Measurements from ENCODE around the gene MORF4L2. TPM values are rescaled to one million over a fixed set of nuclear protein-coding genes. Genes with fewer than 3 reads are reported as not detected.
A peak's percentile ranks its signal among the peaks of the same experiment; 100 is the strongest.
"Not testable (repeated sequence)": the region's sequence is repeated elsewhere in the genome, so short reads cannot be mapped to it uniquely, and the experiment has no call there.

Gene MORF4L2
- total RNA-seq, 1 donor from 2014 or later: 448 TPM

DNA sequence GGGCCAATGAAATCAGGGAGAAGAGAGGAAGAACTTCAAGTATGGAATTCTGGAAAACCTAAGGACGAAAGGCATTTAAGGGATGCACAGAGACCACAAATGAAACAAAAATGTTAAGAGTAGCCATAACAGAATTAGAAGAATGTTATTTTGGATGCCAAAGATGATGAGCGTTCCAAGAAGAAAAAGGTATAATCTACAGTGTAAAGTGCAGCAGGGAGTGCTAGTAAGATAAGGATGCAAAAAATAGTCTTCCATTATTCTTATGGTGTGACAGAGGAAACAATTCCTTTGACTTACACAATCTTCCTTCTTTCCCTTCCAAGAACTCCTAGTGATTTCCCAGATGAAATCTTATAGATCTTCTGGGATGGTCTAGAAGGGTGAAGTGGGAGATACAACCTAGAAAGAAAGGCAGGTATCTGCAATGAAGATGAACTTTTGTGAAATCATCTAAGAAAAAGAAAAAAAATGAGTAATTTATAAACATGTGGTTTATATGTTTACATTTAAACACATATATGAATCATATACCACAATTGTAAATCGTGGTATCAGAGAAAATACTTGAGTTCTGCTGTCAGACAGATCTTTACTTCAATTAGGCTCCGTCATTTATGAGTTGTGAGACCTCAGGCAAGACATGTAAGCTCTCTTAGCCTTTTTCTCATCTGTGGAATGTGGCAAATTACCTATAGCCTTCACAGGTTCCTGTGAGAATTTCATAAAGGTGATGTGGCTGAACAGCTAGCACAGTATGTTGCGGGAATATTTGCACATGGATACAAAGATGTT lies 8.1 kb downstream of the MORF4L2 start:
- DNase-seq (ENCODE audit: low read depth in 2 of 2): no peak

GRCh38 chrX:103674531-103675454 lies 11.7 kb downstream of the MORF4L2 start:
- no peak for DNase-seq (ENCODE audit: low read depth in 2 of 2)

GRCh38 chrX:103669745-103670144 lies 16.8 kb downstream of the MORF4L2 start:
- no peak for DNase-seq (ENCODE audit: low read depth in 2 of 2)

DNA sequence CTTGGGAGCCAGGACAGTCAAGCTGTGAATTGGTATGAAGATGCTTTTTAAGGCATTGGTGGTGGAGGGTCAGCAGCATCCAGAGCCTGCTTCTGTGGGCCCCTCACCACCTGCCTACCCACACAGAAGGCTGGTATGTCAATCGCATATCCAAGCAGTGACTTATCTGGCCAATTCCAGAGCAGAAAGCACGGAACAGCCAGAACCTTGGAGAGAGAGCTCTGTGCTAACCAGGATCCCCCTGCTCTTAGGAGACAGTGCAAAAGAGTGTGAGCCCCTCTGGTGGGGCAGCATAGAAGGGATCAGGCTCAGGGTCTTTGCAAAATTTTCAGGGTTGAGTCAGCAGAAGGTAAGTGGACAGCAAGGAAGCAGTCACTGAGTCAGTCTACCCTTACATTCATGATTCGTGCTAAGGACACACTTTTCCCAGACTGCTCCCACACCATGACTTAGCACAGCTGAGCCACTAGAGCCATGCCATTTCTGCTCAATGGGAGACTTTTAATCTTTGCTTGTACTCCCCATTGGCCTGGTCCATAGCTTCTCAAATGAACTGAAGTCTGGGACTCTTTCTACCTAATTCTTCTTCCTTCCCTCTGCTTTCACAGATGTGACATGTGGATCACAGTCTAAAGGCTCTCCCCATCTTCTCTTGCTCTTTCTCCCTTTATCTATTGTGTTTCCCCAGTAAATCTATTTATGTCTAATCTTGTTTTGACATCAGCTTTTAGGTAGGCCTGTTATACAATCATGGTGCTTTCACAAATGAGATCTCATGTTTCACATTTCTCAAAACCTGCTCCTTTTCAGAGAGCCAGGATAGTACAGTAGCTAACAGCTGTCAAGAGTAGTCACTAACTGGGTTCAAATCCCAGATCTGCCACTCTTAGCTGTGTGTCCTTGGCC lies 20.0 kb downstream of the MORF4L2 start:
- no peak for DNase-seq (ENCODE audit: low read depth in 2 of 2)

DNA sequence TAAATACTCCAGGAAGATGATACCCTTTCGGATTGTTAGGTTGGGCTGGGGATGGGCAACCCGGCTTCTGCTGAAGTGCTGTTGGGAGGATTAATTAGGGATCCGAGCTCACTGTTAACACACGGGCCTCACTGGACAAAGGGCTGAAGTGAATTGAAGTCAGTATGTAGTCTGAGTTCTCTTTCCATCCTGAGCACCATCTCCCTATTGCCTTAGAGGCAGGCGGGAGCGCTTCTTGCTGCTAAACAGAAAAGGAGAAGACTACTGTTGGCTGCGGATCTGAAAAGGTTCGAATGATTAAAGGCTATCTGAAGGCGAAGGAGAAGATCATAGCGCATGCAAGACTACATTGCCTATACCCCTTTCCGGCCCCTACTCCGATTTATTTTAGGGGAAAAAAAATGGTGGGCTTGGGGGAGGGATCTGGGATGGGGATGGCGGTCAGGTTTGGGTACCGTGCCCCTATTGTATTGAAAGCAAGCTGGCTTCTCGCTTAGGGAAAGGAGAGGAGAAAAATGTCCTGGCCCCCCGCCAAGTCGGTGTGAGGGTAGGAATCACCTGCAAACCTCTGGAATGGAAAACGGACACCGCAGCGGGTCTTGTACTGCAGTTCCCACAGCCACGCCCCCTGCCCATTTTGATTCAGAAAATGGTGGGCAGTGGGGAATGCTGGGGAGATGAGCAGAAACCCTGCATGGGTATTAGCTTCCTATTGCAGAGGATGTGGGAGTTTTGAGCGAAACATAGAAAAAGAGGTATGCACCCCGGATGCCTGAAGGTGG lies 22.3 kb downstream of the MORF4L2 start:
- DNase-seq (ENCODE audit: low read depth in 2 of 2): no peak

DNA sequence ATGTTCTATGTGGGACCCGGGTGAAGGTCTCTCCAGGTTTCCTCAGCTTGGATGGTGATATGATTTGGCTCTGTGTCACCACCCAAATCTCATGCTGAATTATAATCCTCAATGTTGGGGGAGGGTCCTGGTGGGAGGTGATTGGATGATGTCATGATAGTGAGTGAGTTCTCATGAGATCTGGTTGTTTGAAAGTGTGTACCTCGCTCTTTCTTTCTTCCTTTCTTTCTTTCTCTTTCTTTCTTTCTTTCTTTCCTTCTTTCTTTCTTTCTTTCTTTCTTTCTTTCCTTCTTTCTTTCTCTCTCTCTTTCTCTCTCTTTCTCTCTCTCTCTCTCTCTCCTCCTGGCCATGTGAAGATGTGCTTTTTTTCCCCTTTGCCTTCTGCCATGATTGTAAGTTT lies 27.0 kb downstream of the MORF4L2 start:
- DNase-seq (ENCODE audit: low read depth in 2 of 2): not testable (repeated sequence)

DNA sequence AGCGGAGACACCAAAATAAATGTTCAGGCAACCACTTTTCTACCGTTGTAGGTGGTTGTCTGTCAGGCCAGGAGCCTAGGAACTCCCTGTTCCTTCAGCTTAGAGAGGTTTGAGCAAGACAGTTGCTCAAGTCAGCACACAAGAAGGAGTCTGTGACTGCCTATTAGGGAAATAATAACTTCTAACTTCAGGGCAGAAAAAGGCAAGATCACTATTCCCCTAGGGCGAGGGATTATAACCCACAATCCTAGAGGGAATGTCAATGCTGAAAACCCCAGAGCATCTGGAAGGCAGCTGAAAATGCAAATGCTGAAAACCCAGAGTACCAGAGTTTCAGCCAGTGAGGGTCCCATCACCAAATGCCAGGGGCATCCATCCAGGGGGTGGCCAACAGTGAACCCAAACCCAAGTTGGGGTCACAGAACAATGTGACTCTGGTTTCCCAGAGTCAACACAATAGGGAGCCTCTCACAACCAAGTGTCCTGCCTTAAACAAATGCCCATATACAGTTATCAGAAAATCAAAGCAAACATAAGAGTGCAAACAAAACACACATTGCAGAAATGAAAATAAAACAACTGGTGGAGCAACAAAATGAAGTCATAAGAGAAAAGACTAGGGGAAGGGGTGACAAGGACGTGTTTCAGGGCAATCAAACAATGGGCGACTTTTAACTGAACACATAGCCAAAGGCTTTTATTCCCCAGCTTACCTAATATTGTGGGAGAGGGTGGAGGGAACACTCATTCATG lies 27.6 kb downstream of the MORF4L2 start:
- DNase-seq (ENCODE audit: low read depth in 2 of 2): no peak

GRCh38 chrX:103657066-103657465 lies 29.4 kb downstream of the MORF4L2 start:
- not testable (repeated sequence) for DNase-seq (ENCODE audit: low read depth in 2 of 2)

DNA sequence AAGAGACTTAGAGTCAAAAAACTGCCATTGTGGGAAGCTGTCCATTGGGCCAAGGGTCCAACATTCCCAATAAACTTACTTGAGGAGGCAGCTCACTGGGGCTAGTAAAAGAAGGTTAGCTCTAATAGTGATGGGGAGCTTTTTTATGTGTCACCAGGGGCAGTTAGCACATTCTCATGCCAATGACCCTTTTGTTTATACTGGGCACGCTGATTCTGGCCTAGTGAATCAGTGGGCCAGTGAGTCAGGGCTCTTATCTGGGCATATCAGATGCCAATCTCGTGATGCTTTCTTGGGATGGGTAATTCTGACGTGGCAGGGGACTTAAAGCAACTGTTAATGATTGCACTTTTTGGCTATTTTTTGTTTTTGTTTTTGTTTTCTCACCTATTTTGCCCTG lies 29.9 kb downstream of the MORF4L2 start:
- peak in 1 of 2 donors; percentile 69 for DNase-seq (ENCODE audit: low read depth in 2 of 2)

GRCh38 chrX:103655230-103656000 lies 31.1 kb downstream of the MORF4L2 start:
- not testable (repeated sequence) for DNase-seq (ENCODE audit: low read depth in 2 of 2)

GRCh38 chrX:103651151-103651773 lies 35.2 kb downstream of the MORF4L2 start:
- DNase-seq (ENCODE audit: low read depth in 2 of 2): no peak

DNA sequence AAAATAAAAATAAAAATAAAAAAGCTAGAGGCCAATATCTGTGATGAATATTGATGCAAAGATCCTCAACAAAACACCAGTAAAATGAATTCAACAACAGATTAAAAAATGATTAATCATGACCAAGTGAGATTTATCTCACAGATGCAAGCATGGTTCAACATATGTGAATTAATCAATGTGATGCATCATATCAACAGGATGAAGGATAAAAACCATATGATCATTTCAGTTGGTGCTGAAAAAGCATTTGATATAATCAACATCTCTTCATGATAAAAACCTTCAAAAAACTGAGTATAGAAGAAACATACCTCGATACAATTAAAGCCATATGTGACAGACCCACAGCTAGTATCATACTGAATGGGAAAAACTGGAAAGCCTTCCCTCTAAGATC lies 38.9 kb downstream of the MORF4L2 start:
- no peak for DNase-seq (ENCODE audit: low read depth in 2 of 2)

GRCh38 chrX:103644125-103644524 lies 42.4 kb downstream of the MORF4L2 start:
- DNase-seq (ENCODE audit: low read depth in 2 of 2): no peak

DNA sequence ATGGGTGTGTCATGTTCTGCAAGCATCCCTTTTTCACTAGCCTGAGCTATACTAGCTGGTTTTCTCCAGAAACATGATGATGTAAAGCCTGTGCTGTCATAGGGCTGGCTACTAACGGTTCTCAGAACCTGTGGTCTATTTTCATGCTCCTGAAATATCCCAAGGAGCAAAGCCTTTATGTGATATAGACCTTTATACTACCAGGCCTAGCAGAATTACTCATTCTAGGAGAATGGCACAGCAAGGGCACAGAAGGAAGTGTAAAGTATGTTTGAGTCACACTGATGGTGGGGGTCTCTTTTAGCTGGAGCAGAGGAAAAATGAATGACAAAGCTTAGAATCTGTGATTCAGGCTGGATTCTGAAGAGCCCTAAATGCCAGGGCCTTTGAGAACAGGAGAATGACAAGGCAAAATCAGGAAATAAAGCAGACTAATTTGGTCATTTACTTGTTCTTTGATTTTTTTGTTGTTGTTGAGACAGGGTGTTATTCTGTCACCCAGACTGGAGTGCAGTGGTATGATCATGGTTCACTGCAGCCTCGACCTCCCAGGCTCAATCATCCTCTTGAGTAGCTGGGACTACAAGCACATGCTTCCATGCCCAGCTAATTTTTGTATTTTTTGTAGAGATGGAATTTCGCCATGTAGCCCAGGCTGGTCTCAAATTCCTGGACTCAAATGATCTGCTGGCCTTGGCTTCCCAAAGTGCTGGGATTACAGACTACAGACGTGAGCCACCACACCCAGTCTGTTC lies 45.9 kb downstream of the MORF4L2 start:
- DNase-seq (ENCODE audit: low read depth in 2 of 2): peak in 1 of 2 donors; percentile 5

DNA sequence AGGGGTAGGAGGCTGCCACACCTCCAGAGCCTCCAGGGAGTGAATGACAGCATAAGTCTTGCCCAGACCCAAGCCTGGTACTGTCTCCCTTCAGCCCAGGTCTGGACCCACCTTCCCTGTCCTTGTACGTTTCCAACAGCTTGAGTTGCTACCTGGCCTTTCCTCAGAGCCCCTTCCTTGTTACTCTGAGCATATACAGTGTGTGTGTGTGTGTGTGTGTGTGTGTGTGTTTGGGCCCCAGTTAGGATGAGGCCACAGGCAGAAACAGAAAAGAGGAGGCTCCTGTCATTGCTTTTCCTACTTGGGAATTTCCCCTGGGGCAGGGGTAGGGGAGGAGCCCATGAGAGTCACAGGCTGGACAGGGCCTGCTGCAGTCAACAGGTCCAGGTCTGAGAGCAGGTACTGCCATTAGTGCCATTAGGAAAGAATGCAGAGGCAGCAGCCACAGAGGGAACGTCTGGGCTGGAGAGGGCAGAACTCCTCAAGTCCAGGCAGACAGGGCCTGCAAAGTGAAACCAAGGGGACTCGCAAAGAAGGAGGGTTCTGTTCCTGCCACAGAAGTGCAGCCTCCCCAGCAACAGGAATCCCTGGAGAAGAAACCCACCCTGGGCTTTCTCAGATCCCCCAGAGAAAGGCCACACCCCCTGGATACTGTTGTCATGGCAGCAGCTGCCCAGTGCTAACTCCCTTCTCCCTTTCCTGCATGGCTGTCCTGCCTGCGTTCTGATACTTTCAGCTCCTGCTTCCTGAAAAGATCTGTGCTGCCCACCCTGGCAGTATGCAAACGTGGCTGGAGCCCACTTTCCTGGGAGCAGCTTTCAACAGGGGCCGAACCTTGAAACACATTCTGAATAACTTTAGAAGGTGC lies 47.8 kb downstream of the MORF4L2 start:
- peak in 1 of 2 donors; percentile 16 for DNase-seq (ENCODE audit: low read depth in 2 of 2)

- DNase-seq (ENCODE audit: low read depth in 2 of 2): peak in 1 of 2 donors; percentile 12
Observed at GRCh38 chrX:103637604-103638338, 48.7 kb downstream of the MORF4L2 start.

Data from dermis microvascular lymphatic vessel endothelial cell (primary cell).